IMR-90 (cell line): ENCODE measurements around the gene HIGD2A. TPM values are rescaled to one million over a fixed set of nuclear protein-coding genes. Genes with fewer than 3 reads are reported as not detected.
A peak's percentile ranks its signal among the peaks of the same experiment; 100 is the strongest.

Source experiments
- ATAC-seq: fragments of 200-7000 bp; cut with Tn5 transposase; 2 replicates; pipeline ENCODE4 v1.9.1; 2020; ENCODE audit warnings: low read depth, mild to moderate bottlenecking, moderate library complexity
- BruUV-seq: library from RNA; stranded (reverse); fragments of 400-500 nt; replicated peaks from 2 replicates; lab custom pipeline; 2021; lab: Mats Ljungman, UMichigan
- CTCF ChIA-PET: fragments of 300-600 bp; formaldehyde crosslinking; extraction: SDS; loops from one replicate; lab custom pipeline; 2021; ENCODE audit warnings: antibody characterized with exemption; lab: Yijun Ruan, JAX
- POLR2A ChIA-PET: fragments of 300-600 bp; sonication (Branson Sonifier 250); formaldehyde crosslinking; loops from one replicate; lab custom pipeline; 2022; ENCODE audit warnings: antibody characterized with exemption; ENCODE audit not compliant: unreplicated experiment; lab: Charles Lee
- DNase-seq: peaks from one replicate; pipeline ENCODE4 v3.0.0; 2013
- H2AFZ ChIP-seq: replicated peaks from 2 replicates; pipeline ENCODE3; 2013; ENCODE audit warnings: low read length, mild to moderate bottlenecking; ENCODE audit not compliant: poor library complexity
- H2AK5ac ChIP-seq: 2 replicates; pipeline ENCODE4 v1.6.1; 2013; ENCODE audit warnings: low read depth, low read length, inconsistent platforms
- H2AK9ac ChIP-seq: replicated peaks from 2 replicates; pipeline ENCODE3; 2013; ENCODE audit warnings: mild to moderate bottlenecking, low read depth, low read length, moderate library complexity; ENCODE audit not compliant: poor library complexity
- H2BK120ac ChIP-seq: 2 replicates; pipeline ENCODE4 v1.6.1; 2013; ENCODE audit warnings: low read depth, low read length, inconsistent platforms
- H2BK15ac ChIP-seq: 3 replicates; pipeline ENCODE4 v1.6.1; 2013; ENCODE audit warnings: low read depth, low read length, inconsistent platforms
- H2BK20ac ChIP-seq: 2 replicates; pipeline ENCODE4 v1.6.1; 2013; ENCODE audit warnings: low read depth, mild to moderate bottlenecking, inconsistent platforms, low read length, moderate library complexity
- H2BK5ac ChIP-seq: 2 replicates; pipeline ENCODE4 v1.6.1; 2013; ENCODE audit warnings: mild to moderate bottlenecking, low read depth, low read length, inconsistent platforms; ENCODE audit not compliant: poor library complexity, severe bottlenecking
- H3K14ac ChIP-seq: replicated peaks from 2 replicates; pipeline ENCODE4 v1.6.1; 2013; ENCODE audit warnings: low read depth, low read length, inconsistent platforms
- H3K18ac ChIP-seq: 2 replicates; pipeline ENCODE4 v1.6.1; 2013; ENCODE audit warnings: low read depth, low read length, control low read depth
- H3K23ac ChIP-seq: 2 replicates; pipeline ENCODE4 v1.6.1; 2013; ENCODE audit warnings: low read depth, low read length, inconsistent platforms
- H3K27ac ChIP-seq: 2 replicates; pipeline ENCODE4 v1.5.1; 2013; ENCODE audit warnings: mild to moderate bottlenecking, control low read depth, low read length; ENCODE audit not compliant: insufficient read depth
- H3K27me3 ChIP-seq: 2 replicates; pipeline ENCODE4 v1.6.1; 2013; ENCODE audit warnings: low read length; ENCODE audit not compliant: control insufficient read depth, insufficient read depth
- H3K36me3 ChIP-seq: 2 replicates; pipeline ENCODE4 v1.6.1; 2013; ENCODE audit warnings: low read length, mixed read lengths; ENCODE audit not compliant: control insufficient read depth, insufficient read depth
- H3K4ac ChIP-seq: 2 replicates; pipeline ENCODE4 v1.6.1; 2013; ENCODE audit warnings: low read depth, low read length, inconsistent platforms
- H3K4me1 ChIP-seq: 2 replicates; pipeline ENCODE4 v1.6.1; 2013; ENCODE audit warnings: low read length, mixed read lengths; ENCODE audit not compliant: control insufficient read depth, insufficient read depth
- H3K4me2 ChIP-seq: 2 replicates; pipeline ENCODE4 v1.6.1; 2013; ENCODE audit warnings: low read depth, mild to moderate bottlenecking, control low read depth, low read length, moderate library complexity
- H3K4me3 ChIP-seq: 2 replicates; pipeline ENCODE4 v1.5.1; 2013; ENCODE audit warnings: low read depth, mild to moderate bottlenecking, control low read depth, low read length, moderate library complexity; ENCODE audit not compliant: insufficient read depth
- H3K56ac ChIP-seq: 2 replicates; pipeline ENCODE4 v1.6.1; 2013; ENCODE audit warnings: low read length, inconsistent platforms; ENCODE audit not compliant: insufficient read depth; ENCODE audit errors: extremely low read depth
- H3K79me1 ChIP-seq, 2 experiments: 2 replicates each; pipeline ENCODE4 v1.6.1; 2013; ENCODE audit warnings: low read length in 2 of 2, inconsistent platforms in 1 of 2, low read depth in 1 of 2
- H3K9ac ChIP-seq: 2 replicates; pipeline ENCODE4 v1.6.1; 2013; ENCODE audit warnings: low read depth, low read length, control low read depth
- H3K9me1 ChIP-seq: 2 replicates; pipeline ENCODE4 v1.6.1; 2013; ENCODE audit warnings: low read length, inconsistent platforms; ENCODE audit not compliant: insufficient read depth
- H3K9me3 ChIP-seq: 2 replicates; pipeline ENCODE4 v1.6.1; 2013; ENCODE audit warnings: low read length; ENCODE audit not compliant: control insufficient read depth, insufficient read depth
- H4K20me1 ChIP-seq: 2 replicates; pipeline ENCODE4 v1.6.1; 2013; ENCODE audit warnings: low read length, inconsistent platforms; ENCODE audit not compliant: insufficient read depth
- H4K5ac ChIP-seq: 2 replicates; pipeline ENCODE4 v1.6.1; 2013; ENCODE audit warnings: mild to moderate bottlenecking, low read depth, low read length, control low read depth
- H4K8ac ChIP-seq, 2 experiments: 2 replicates each; pipeline ENCODE4 v1.6.1; 2013; ENCODE audit warnings: low read depth in 2 of 2, low read length in 2 of 2, control low read depth in 1 of 2, inconsistent platforms in 1 of 2
- H4K91ac ChIP-seq: 2 replicates; pipeline ENCODE4 v1.6.1; 2013; ENCODE audit warnings: low read depth, low read length, inconsistent platforms; ENCODE audit not compliant: insufficient read depth
- NFE2L2 ChIP-seq: fragments of 150-350 bp; IDR thresholded peaks from 2 replicates; pipeline ENCODE4 v1.6.1; 2016; ENCODE audit warnings: low read depth, mild to moderate bottlenecking, low read length
- RAD21 ChIP-seq: IDR thresholded peaks from 2 replicates; pipeline ENCODE4 v1.6.1; 2012; ENCODE audit warnings: low read length, improper control_type of control experiment
- WGBS, 2 experiments: methylation state at CpG; one replicate each; pipeline versions ENCODE4 v1.1.5 to v1.1.7; 2013; ENCODE audit warnings: missing lambda C conversion rate in 2 of 2; ENCODE audit not compliant: insufficient read length in 1 of 2; ENCODE audit errors: extremely low coverage in 2 of 2; 5-methylcytosine and 5-hydroxymethylcytosine counted together
- dilution Hi-C: fragments of 300-500 bp; cut with HindIII; formaldehyde crosslinking; loops from one replicate; pipeline ENCODE4 v1.14.3; 2018; ENCODE audit warnings: low sequenced_read_pairs; ENCODE audit not compliant: unreplicated experiment
- in situ Hi-C: fragments of 300-500 bp; cut with MboI; formaldehyde crosslinking; loops from 3 replicates; pipeline ENCODE4 v1.14.3; 2019; ENCODE audit warnings: low sequenced_read_pairs, inconsistent platforms, mixed read lengths
- intact Hi-C: fragments of 100-400 bp; cut with micrococcal nuclease; formaldehyde crosslinking; loops from 2 replicates; pipeline ENCODE4 v1.10.0; 2022
- polyA plus RNA-seq, 3 experiments: library from polyadenylated mRNA; depleted of rRNA; stranded (reverse); fragments of >200 nt; gene quantifications; 2 replicates each; pipeline ENCODE4 v1.2.3, GENCODE V29; 2012; ENCODE audit warnings: low replicate concordance in 1 of 3
- total RNA-seq: library from RNA; depleted of rRNA; stranded (reverse); fragments of >200 nt; gene quantifications from 2 replicates; pipeline ENCODE4 v1.2.3, GENCODE V29; 2012

Gene HIGD2A
- total and polyA plus RNA-seq, 2 of the 4 experiments (the other 2 are of a cell fraction) = 35.0 to 131 TPM

DNA sequence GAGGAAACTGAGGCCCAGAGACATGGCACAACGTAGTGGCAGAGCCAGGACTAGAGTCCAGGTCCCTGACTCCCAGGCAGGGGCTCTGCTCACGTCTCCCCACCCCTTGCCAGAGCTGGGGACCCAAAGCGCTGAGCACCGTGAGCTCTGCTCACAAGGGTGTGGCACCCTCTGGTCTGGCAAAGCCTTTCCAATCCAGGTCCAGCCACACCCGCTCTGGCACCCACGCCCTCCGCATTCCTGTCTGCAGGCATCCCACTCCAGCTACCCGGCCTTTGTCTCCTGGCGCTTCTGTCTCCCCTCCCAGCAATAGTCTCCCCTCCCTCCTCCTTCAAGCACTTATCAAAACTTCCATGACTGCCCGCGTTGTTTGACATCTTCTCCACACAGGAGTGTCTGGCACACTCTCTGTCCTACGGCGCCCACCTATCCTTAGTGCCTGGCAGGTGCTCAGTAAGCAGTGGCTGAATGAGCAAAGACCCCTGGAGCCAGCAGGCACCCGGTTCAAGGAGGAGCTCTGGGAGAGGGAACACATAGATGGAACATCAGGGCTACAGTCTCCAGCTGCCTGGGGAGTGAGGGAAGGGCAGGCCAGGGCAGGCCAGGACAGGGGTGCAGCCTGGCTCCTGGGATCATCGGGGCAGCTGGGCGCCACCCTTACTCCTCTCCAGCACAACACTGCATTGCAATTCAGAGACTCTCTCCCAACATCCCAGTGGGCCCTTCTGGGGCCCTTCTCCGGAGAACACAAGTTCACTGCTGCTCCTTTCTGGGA lies 12.0 kb downstream of the HIGD2A start:
- H3K9me1 ChIP-seq = no peaks in the 10 kb centered on the region; the same call in 1 of the 2 replicates
- ATAC-seq (no peak), DNase-seq (no peak)
- H4K91ac ChIP-seq = no peak overlapping the region
- no peak overlapping the region for H2BK15ac ChIP-seq
- peak overlapping the region; percentile 32 for H2AFZ ChIP-seq
- H3K9me3 ChIP-seq = no peaks in the 10 kb centered on the region
- H3K56ac ChIP-seq = no peak overlapping the region
- H4K5ac ChIP-seq = no peak overlapping the region
- H2BK20ac ChIP-seq = no peak overlapping the region
- TF ChIP-seq RAD21 (no peak), NFE2L2 (no peak)
- no peak overlapping the region for H3K4me3 ChIP-seq
- no peak overlapping the region for H3K4me2 ChIP-seq
- peaks cover 6 to 19% of the 10 kb centered on the region in 2 experiments; a peak in 3 of 4 replicates for H3K79me1 ChIP-seq
- no peaks in the 10 kb centered on the region for H3K27me3 ChIP-seq
- H2BK5ac ChIP-seq = no peak overlapping the region
- intact Hi-C loops (no loop called here), in situ Hi-C loops (no loop called here), dilution Hi-C loops (no loop called here)
- H3K23ac ChIP-seq = no peak overlapping the region
- no peak overlapping the region for H4K8ac ChIP-seq
- WGBS, 2 experiments = 88% methylated on average over 7 of the region's 17 CpGs; no CpG with 5 or more reads in 1 of the 2 experiments
- CTCF ChIA-PET = no interaction called here
- peaks cover 4% of the 10 kb centered on the region; the same call in 1 of the 2 replicates for H4K20me1 ChIP-seq
- peaks cover 14% of the 10 kb centered on the region for H3K36me3 ChIP-seq
- H2BK120ac ChIP-seq = no peak overlapping the region
- H3K18ac ChIP-seq = no peak overlapping the region
- POLR2A ChIA-PET = no interaction called here
- H3K4ac ChIP-seq = no peak overlapping the region
- no peak overlapping the region; the same call in 1 of the 2 replicates for H3K14ac ChIP-seq
- no TSS peak for BruUV-seq
- peak overlapping the region; percentile 42 for H2AK9ac ChIP-seq
- no peak overlapping the region for H3K9ac ChIP-seq
- no peak overlapping the region for H3K27ac ChIP-seq
- no peak overlapping the region for H2AK5ac ChIP-seq
- H3K4me1 ChIP-seq = no peaks in the 10 kb centered on the region; the same call in 1 of the 2 replicates
